ENCODE measurements around the gene ZNF236. TPM values are rescaled to one million over a fixed set of nuclear protein-coding genes. Genes with fewer than 3 reads are reported as not detected.

ZNF236 gene
- total and polyA plus RNA-seq, 2 of the 8 experiments (the other 6 are each of a cell fraction or from before 2014, with no cell fraction given) = 6.7 to 14.5 TPM

DNA sequence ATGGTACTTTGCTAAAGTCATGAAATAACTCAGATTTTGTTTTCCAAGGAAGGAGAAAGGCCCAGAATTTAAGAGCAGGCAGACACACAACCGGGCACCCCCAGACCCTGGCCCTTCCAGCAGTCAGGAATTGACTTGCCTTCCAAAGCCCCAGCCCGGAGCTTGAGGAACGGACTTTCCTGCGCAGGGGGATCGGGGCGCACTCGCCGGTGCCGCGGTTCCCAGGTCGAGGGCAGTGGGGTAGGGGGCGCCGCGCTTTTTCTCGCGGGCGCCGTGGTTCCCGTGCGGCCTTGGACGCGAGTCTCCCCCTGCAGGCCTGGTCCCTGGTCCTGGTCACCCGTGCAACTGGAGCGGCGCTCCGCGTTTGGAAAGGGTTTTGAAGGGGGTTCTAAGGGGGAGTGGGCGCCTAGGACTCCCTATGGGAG is 1.2 kb downstream of the ZNF236 start (continued):
- TF ChIP-seq, protein P1, sequence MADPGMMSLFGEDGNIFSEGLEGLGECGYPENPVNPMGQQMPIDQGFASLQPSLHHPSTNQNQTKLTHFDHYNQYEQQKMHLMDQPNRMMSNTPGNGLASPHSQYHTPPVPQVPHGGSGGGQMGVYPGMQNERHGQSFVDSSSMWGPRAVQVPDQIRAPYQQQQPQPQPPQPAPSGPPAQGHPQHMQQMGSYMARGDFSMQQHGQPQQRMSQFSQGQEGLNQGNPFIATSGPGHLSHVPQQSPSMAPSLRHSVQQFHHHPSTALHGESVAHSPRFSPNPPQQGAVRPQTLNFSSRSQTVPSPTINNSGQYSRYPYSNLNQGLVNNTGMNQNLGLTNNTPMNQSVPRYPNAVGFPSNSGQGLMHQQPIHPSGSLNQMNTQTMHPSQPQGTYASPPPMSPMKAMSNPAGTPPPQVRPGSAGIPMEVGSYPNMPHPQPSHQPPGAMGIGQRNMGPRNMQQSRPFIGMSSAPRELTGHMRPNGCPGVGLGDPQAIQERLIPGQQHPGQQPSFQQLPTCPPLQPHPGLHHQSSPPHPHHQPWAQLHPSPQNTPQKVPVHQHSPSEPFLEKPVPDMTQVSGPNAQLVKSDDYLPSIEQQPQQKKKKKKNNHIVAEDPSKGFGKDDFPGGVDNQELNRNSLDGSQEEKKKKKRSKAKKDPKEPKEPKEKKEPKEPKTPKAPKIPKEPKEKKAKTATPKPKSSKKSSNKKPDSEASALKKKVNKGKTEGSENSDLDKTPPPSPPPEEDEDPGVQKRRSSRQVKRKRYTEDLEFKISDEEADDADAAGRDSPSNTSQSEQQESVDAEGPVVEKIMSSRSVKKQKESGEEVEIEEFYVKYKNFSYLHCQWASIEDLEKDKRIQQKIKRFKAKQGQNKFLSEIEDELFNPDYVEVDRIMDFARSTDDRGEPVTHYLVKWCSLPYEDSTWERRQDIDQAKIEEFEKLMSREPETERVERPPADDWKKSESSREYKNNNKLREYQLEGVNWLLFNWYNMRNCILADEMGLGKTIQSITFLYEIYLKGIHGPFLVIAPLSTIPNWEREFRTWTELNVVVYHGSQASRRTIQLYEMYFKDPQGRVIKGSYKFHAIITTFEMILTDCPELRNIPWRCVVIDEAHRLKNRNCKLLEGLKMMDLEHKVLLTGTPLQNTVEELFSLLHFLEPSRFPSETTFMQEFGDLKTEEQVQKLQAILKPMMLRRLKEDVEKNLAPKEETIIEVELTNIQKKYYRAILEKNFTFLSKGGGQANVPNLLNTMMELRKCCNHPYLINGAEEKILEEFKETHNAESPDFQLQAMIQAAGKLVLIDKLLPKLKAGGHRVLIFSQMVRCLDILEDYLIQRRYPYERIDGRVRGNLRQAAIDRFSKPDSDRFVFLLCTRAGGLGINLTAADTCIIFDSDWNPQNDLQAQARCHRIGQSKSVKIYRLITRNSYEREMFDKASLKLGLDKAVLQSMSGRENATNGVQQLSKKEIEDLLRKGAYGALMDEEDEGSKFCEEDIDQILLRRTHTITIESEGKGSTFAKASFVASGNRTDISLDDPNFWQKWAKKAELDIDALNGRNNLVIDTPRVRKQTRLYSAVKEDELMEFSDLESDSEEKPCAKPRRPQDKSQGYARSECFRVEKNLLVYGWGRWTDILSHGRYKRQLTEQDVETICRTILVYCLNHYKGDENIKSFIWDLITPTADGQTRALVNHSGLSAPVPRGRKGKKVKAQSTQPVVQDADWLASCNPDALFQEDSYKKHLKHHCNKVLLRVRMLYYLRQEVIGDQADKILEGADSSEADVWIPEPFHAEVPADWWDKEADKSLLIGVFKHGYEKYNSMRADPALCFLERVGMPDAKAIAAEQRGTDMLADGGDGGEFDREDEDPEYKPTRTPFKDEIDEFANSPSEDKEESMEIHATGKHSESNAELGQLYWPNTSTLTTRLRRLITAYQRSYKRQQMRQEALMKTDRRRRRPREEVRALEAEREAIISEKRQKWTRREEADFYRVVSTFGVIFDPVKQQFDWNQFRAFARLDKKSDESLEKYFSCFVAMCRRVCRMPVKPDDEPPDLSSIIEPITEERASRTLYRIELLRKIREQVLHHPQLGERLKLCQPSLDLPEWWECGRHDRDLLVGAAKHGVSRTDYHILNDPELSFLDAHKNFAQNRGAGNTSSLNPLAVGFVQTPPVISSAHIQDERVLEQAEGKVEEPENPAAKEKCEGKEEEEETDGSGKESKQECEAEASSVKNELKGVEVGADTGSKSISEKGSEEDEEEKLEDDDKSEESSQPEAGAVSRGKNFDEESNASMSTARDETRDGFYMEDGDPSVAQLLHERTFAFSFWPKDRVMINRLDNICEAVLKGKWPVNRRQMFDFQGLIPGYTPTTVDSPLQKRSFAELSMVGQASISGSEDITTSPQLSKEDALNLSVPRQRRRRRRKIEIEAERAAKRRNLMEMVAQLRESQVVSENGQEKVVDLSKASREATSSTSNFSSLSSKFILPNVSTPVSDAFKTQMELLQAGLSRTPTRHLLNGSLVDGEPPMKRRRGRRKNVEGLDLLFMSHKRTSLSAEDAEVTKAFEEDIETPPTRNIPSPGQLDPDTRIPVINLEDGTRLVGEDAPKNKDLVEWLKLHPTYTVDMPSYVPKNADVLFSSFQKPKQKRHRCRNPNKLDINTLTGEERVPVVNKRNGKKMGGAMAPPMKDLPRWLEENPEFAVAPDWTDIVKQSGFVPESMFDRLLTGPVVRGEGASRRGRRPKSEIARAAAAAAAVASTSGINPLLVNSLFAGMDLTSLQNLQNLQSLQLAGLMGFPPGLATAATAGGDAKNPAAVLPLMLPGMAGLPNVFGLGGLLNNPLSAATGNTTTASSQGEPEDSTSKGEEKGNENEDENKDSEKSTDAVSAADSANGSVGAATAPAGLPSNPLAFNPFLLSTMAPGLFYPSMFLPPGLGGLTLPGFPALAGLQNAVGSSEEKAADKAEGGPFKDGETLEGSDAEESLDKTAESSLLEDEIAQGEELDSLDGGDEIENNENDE (IDR thresholded peaks at IDR 0.05; ENCODE audit: insufficient replicate concordance, low read length) = no peak
- TF ChIP-seq, protein P2, sequence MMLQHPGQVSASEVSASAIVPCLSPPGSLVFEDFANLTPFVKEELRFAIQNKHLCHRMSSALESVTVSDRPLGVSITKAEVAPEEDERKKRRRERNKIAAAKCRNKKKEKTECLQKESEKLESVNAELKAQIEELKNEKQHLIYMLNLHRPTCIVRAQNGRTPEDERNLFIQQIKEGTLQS (IDR thresholded peaks at IDR 0.05; ENCODE audit: insufficient read depth, low read depth, low read length) = no peak
- no peak for TF ChIP-seq KDM4A (IDR thresholded peaks at IDR 0.05; ENCODE audit: low read depth, low read length, severe bottlenecking)
- TF ChIP-seq SP2 (IDR thresholded peaks at IDR 0.05; ENCODE audit: low read length) = no peak

All from H1 (cell line).